Peyer's patch (tissue), 4 donors: ENCODE measurements around the gene FOXI2. TPM values are rescaled to one million over a fixed set of nuclear protein-coding genes. Genes with fewer than 3 reads are reported as not detected.

ENCODE experiments used
- DNase-seq, 3 donors: peaks; one replicate each; pipeline ENCODE4 v3.0.0-alpha.2; 2017 to 2019
- H3K27ac ChIP-seq, 4 donors: fragments of 200-600 bp; sonication (generic); one replicate each; pipeline ENCODE4 v1.5.1; 2016 to 2019
- H3K27me3 ChIP-seq, 2 donors: fragments of 200-600 bp; sonication (generic); one replicate each; pipeline ENCODE4 v1.5.1; 2019
- H3K36me3 ChIP-seq, 3 donors: fragments of 200-600 bp; sonication (generic); one replicate each; pipeline ENCODE4 v1.5.1; 2016 to 2019
- H3K4me1 ChIP-seq, 4 donors: fragments of 200-600 bp; sonication (generic); one replicate each; pipeline ENCODE4 v1.5.1; 2016 to 2019
- H3K4me3 ChIP-seq, 4 donors: fragments of 200-600 bp; sonication (generic); 1 replicate in 3 of 4; 2 replicates in 1 of 4; pipeline ENCODE4 v1.5.1; 2016 to 2019; ENCODE audit warnings: mild to moderate bottlenecking in 1 of 4
- H3K9me3 ChIP-seq, 4 donors: fragments of 200-600 bp; sonication (generic); one replicate each; pipeline ENCODE4 v1.5.1; 2016 to 2019; ENCODE audit warnings: mild to moderate bottlenecking in 1 of 4
- POLR2A ChIP-seq, 2 donors: fragments of 450-650 bp; IDR thresholded peaks; one replicate each; pipeline ENCODE4 v1.5.1; 2017; ENCODE audit warnings: antibody characterized with exemption in 2 of 2, mild to moderate bottlenecking in 2 of 2, moderate library complexity in 2 of 2
- total RNA-seq, 4 donors: library from RNA; depleted of rRNA; stranded (reverse); fragments of >200 nt; gene quantifications; one replicate each; pipeline ENCODE4 v1.1.0, GENCODE V29; 2016
- TF ChIP-seq, protein P1 (sequence below), 6 experiments: fragments of 450-650 bp in 4 of 6; fragments of 200-600 bp in 2 of 6; sonication (generic) in 1 of 6; IDR thresholded peaks; one replicate each; pipeline ENCODE4 v1.5.1; 2017 to 2019; ENCODE audit warnings: antibody characterized with exemption in 6 of 6, mild to moderate bottlenecking in 3 of 6, moderate library complexity in 1 of 6

The FOXI2 gene
- total RNA-seq, 4 donors from 2014 or later = 0.83 TPM; not detected in 3

DNA sequence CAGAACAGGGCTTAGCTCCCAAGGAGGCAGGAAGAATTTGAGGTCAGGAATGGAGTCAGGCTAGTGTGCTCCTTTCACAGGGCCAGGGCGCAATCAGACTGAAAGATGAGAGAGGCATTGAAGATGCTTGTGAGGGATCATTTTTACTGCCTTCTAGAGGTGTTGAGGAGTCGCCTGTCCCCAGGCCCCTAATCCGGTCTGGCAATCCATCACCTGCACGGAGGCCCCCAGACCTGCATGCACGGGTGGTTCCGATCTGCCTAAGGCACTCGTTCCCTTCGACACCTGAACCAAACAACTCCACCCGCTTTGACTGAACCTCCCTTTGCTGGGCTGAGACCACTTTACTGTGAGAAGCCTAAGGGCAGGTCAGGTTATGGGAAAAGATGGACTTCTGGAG is 8.0 kb downstream of the FOXI2 start:
- no peaks in the 10 kb centered on the region for H3K9me3 ChIP-seq
- H3K4me1 ChIP-seq = no peaks in the 10 kb centered on the region
- H3K4me3 ChIP-seq = no peak overlapping the region
- no peaks in the 10 kb centered on the region for H3K36me3 ChIP-seq
- DNase-seq = no peak
- no peak overlapping the region for H3K27ac ChIP-seq
- TF ChIP-seq, protein P1, sequence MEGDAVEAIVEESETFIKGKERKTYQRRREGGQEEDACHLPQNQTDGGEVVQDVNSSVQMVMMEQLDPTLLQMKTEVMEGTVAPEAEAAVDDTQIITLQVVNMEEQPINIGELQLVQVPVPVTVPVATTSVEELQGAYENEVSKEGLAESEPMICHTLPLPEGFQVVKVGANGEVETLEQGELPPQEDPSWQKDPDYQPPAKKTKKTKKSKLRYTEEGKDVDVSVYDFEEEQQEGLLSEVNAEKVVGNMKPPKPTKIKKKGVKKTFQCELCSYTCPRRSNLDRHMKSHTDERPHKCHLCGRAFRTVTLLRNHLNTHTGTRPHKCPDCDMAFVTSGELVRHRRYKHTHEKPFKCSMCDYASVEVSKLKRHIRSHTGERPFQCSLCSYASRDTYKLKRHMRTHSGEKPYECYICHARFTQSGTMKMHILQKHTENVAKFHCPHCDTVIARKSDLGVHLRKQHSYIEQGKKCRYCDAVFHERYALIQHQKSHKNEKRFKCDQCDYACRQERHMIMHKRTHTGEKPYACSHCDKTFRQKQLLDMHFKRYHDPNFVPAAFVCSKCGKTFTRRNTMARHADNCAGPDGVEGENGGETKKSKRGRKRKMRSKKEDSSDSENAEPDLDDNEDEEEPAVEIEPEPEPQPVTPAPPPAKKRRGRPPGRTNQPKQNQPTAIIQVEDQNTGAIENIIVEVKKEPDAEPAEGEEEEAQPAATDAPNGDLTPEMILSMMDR (IDR thresholded peaks at IDR 0.05) = no peak
- no peak for TF ChIP-seq POLR2A (IDR thresholded peaks at IDR 0.05)
- H3K27me3 ChIP-seq = no peaks in the 10 kb centered on the region

DNA sequence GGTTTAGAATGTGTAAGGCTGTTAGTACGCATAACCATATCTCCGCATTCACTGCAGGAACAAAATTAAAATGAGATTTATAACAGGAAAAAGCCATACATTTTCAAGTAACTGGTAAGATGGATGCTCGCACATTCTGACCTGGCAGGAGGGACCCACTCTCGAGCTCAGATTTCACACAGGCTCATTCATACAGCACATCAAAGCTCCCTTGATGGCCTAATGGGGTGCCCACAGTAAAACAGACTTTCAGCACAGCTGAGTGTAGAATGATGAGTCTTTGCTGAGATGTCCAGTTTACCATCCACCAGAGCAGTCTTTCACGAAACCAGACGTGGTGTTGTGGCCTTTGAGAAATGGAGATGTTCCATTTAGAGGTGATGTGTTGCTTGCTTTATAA is 8.9 kb downstream of the FOXI2 start:
- no peak overlapping the region for H3K27ac ChIP-seq
- H3K36me3 ChIP-seq = no peaks in the 10 kb centered on the region

DNA sequence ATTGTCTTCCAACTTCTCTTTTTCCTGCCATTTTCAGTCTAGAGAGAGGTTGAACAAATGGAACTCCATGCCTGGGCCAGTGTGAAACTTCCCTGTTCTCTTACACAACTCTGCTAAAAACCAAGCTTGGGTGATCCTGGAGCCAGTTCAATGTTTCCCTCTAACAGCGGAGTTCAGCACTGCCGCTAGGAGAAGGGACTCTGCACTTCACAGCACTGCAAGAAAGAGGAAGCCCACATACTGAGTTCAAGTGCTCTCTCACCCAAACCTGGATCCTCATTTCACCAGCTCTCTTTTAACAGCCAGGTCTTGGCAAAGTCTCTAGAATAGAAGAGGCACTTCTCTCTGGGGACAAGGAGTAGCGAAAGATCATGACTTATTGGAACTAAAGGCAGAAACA is 18.8 kb downstream of the FOXI2 start:
- H3K27me3 ChIP-seq = no peaks in the 10 kb centered on the region
- TF ChIP-seq POLR2A (IDR thresholded peaks at IDR 0.05) = no peak
- TF ChIP-seq, protein P1 (IDR thresholded peaks at IDR 0.05) = no peak
- H3K4me1 ChIP-seq = no peaks in the 10 kb centered on the region
- H3K27ac ChIP-seq = no peak overlapping the region
- no peak for DNase-seq
- H3K36me3 ChIP-seq = no peaks in the 10 kb centered on the region
- no peak overlapping the region for H3K4me3 ChIP-seq
- H3K9me3 ChIP-seq = no peaks in the 10 kb centered on the region

More for the DNA sequence above, 8.9 kb downstream of the FOXI2 start:
- H3K9me3 ChIP-seq = no peaks in the 10 kb centered on the region
- no peak overlapping the region for H3K4me3 ChIP-seq
- TF ChIP-seq POLR2A (IDR thresholded peaks at IDR 0.05) = no peak
- TF ChIP-seq, protein P1 (IDR thresholded peaks at IDR 0.05) = no peak
- H3K4me1 ChIP-seq = no peaks in the 10 kb centered on the region
- no peak for DNase-seq
- H3K27me3 ChIP-seq = no peaks in the 10 kb centered on the region

DNA sequence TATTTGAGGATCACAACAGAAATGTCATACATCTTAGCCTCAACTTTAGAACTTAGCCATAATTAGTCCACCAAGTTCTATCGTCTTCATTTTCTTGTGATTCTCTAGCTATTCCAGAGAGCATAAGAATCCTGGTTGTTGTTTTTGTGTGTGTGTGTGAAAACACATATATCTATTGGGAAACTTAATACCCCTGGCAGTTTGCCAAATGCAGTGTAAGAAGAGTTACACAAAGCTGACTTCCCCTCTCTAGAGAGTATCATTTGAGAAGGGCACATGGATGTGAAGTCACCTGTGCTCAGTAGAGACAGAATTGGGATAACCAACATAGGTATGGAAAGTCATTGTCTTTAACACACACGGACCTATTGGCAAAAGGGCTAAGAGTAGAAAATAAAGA is 19.3 kb downstream of the FOXI2 start:
- Histone ChIP-seq H3K27me3 (no peaks in the 10 kb centered on the region), H3K27ac (no peak overlapping the region), H3K4me1 (no peaks in the 10 kb centered on the region), H3K36me3 (no peaks in the 10 kb centered on the region), H3K9me3 (no peaks in the 10 kb centered on the region), H3K4me3 (no peak overlapping the region)
- no peak for TF ChIP-seq POLR2A (IDR thresholded peaks at IDR 0.05)
- TF ChIP-seq, protein P1 (IDR thresholded peaks at IDR 0.05) = no peak
- no peak for DNase-seq

DNA sequence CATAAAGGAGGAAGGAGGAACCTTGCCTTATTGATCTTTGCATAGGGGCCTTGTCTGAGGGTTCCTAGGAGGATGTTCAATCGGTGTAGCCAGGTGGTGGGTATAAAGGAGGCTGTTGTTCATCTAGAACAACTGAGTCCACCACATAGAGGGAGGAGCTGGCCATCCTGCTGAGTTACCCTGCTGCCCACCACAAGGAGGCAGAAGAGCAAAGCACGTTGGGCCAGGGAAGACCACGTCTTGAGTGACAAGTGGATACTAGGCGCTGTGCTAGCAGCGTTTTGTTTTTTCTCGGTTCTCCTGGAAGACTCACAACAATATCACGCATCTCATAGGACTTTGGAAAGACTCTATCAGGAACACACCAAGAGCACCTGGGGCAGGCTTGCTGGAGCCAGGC is 20.0 kb downstream of the FOXI2 start:
- H3K27ac ChIP-seq = no peak overlapping the region
- H3K9me3 ChIP-seq = no peaks in the 10 kb centered on the region
- DNase-seq = no peak
- H3K4me1 ChIP-seq = no peaks in the 10 kb centered on the region
- H3K4me3 ChIP-seq = no peak overlapping the region
- no peak for TF ChIP-seq POLR2A (IDR thresholded peaks at IDR 0.05)
- TF ChIP-seq, protein P1 (IDR thresholded peaks at IDR 0.05) = no peak
- no peaks in the 10 kb centered on the region for H3K27me3 ChIP-seq
- no peaks in the 10 kb centered on the region for H3K36me3 ChIP-seq

DNA sequence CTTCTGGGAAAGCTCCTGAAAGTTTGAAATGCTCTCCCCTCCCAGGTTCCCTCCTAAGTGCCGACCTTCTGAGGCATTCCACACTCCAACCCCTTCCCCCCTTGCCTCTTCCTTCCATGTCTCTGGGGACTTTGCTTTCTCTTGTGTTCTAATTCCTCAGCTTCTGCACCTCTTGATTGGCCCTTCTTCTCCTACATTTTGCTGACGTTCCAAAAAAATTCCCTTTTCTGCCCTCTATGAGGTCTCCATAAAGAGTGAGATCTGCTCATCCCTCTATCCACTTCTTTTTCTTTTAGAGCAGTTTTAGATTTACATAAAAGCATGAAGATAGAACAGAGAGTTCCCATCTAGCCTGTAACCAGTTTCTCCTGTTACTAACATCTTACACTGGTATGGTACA is 22.3 kb downstream of the FOXI2 start:
- H3K9me3 ChIP-seq = no peaks in the 10 kb centered on the region
- H3K4me3 ChIP-seq = no peak overlapping the region
- TF ChIP-seq, protein P1 (IDR thresholded peaks at IDR 0.05) = no peak
- TF ChIP-seq POLR2A (IDR thresholded peaks at IDR 0.05) = no peak
- H3K36me3 ChIP-seq = no peaks in the 10 kb centered on the region
- no peaks in the 10 kb centered on the region for H3K27me3 ChIP-seq
- no peaks in the 10 kb centered on the region for H3K4me1 ChIP-seq
- no peak for DNase-seq
- no peak overlapping the region for H3K27ac ChIP-seq
